HL-60 (cell line): ENCODE results near the gene NCK2.

Experiments used
- DNase-seq, 2 experiments: peaks; one replicate each; pipeline ENCODE4 v3.0.0-alpha.2; 2010 to 2020; ENCODE audit warnings: low read depth in 1 of 2, low spot score in 1 of 2
- H3K27ac ChIP-seq: fragments of 250-450 bp; sonication (Bioruptor Pico); replicated peaks from 2 replicates; pipeline ENCODE4 v1.5.1; 2020; ENCODE audit warnings: mild to moderate bottlenecking, moderate library complexity
- H3K27me3 ChIP-seq: fragments of 250-450 bp; sonication (Bioruptor Pico); 2 replicates; pipeline ENCODE4 v1.5.1; 2021; ENCODE audit warnings: mild to moderate bottlenecking, moderate library complexity; ENCODE audit not compliant: insufficient read depth, poor library complexity, severe bottlenecking
- H3K4me3 ChIP-seq: replicated peaks from 2 replicates; pipeline ENCODE4 v1.5.1; 2011; ENCODE audit warnings: mild to moderate bottlenecking, control low read depth, low read length; ENCODE audit not compliant: insufficient read depth
- CTCF ChIP-seq: IDR thresholded peaks from one replicate; pipeline ENCODE4 v1.5.1; 2011; ENCODE audit warnings: low read length, control low read depth, inconsistent platforms; ENCODE audit not compliant: insufficient read depth
- GABPA ChIP-seq: IDR thresholded peaks from 2 replicates; pipeline ENCODE4 v1.6.1; 2012; ENCODE audit warnings: low read depth
- POLR2AphosphoS5 ChIP-seq: IDR thresholded peaks from 2 replicates; pipeline ENCODE4 v1.6.1; 2012; ENCODE audit warnings: low read depth
- REST ChIP-seq: IDR thresholded peaks from 2 replicates; pipeline ENCODE4 v1.6.1; 2012; ENCODE audit warnings: low read depth; ENCODE audit not compliant: insufficient replicate concordance
- SPI1 ChIP-seq: IDR thresholded peaks from 2 replicates; pipeline ENCODE4 v1.6.1; 2012; ENCODE audit warnings: low read depth, mild to moderate bottlenecking, borderline replicate concordance

NCK2 gene

GRCh38 chr2:105890111-105890510 is 145.4 kb downstream of the NCK2 start:
- TF ChIP-seq REST (no peak), SPI1 (no peak), CTCF (no peak), POLR2AphosphoS5 (no peak), GABPA (no peak)
- no peak for DNase-seq
- Histone ChIP-seq H3K27ac (no peak overlapping the region), H3K4me3 (no peak overlapping the region), H3K27me3 (no peaks in the 10 kb centered on the region)

GRCh38 chr2:105890856-105891255 is 146.1 kb downstream of the NCK2 start:
- H3K4me3 ChIP-seq, result no peak overlapping the region
- DNase-seq, result no peak
- TF ChIP-seq POLR2AphosphoS5 (no peak), SPI1 (no peak), CTCF (no peak), GABPA (no peak)
- H3K27me3 ChIP-seq, result no peaks in the 10 kb centered on the region
- H3K27ac ChIP-seq, result no peak overlapping the region

GRCh38 chr2:105893011-105893995 is 148.6 kb downstream of the NCK2 start:
- Histone ChIP-seq H3K27ac (no peak overlapping the region), H3K27me3 (no peaks in the 10 kb centered on the region), H3K4me3 (no peak overlapping the region)
- TF ChIP-seq GABPA (no peak), POLR2AphosphoS5 (no peak), REST (no peak), SPI1 (no peak), CTCF (no peak)
- no peak for DNase-seq
